ENCODE data around the gene CPXM2. TPM values are rescaled to one million over a fixed set of nuclear protein-coding genes. Genes with fewer than 3 reads are reported as not detected.

Gene CPXM2
- total RNA-seq, 2 donors from 2014 or later: 1.4 to 1.9 TPM

- H3K4me3 Mint-ChIP-seq: no peak overlapping the region
- no peak overlapping the region for H3K9ac ChIP-seq (ENCODE audit: extremely low read depth, low read length, poor library complexity, severe bottlenecking)
- H3K9me3 ChIP-seq (ENCODE audit: control insufficient read depth, low read length): peaks cover 18% of the 10 kb centered on the region
- no peaks in the 10 kb centered on the region for H3K4me1 Mint-ChIP-seq
- no peaks in the 10 kb centered on the region for H3K4me1 ChIP-seq (ENCODE audit: control insufficient read depth, insufficient read depth, low read length)
- no peaks in the 10 kb centered on the region for H3K36me3 Mint-ChIP-seq (ENCODE audit: low read depth)
- no peak overlapping the region for H3K4me3 ChIP-seq (ENCODE audit: low read length)
- H3K9me3 Mint-ChIP-seq: peaks cover 46% of the 10 kb centered on the region
- no peak for DNase-seq
- no peaks in the 10 kb centered on the region for H3K27me3 ChIP-seq (ENCODE audit: control insufficient read depth, insufficient read depth, low read length, poor library complexity, severe bottlenecking)
- 87 to 91% methylated on average over 6 to 9 of the region's 9 CpGs for WGBS, 2 experiments (ENCODE audit: insufficient coverage in 1 of 2, insufficient read length in 1 of 2)
- H3K27me3 Mint-ChIP-seq (ENCODE audit: insufficient read depth): peaks cover 12% of the 10 kb centered on the region
- no peak overlapping the region for H3K27ac ChIP-seq (ENCODE audit: low read depth, low read length)
- no peak for TF ChIP-seq CTCF (conservative IDR thresholded peaks at IDR 0.05)
- no peak overlapping the region for H3K27ac Mint-ChIP-seq
- no peaks in the 10 kb centered on the region for H3K36me3 ChIP-seq (ENCODE audit: control insufficient read depth, insufficient read depth, low read length)
Observed at GRCh38 chr10:123930340-123931001, 38.9 kb upstream of the CPXM2 start.

GRCh38 chr10:123929791-123930190 lies 38.2 kb upstream of the CPXM2 start:
- Mint-ChIP-seq H3K4me3 (no peak overlapping the region), H3K4me1 (no peaks in the 10 kb centered on the region), H3K36me3 (ENCODE audit: low read depth) (no peaks in the 10 kb centered on the region), H3K27me3 (ENCODE audit: insufficient read depth) (peaks cover 12% of the 10 kb centered on the region), H3K9me3 (peaks cover 46% of the 10 kb centered on the region), H3K27ac (no peak overlapping the region)
- Histone ChIP-seq H3K4me3 (ENCODE audit: low read length) (no peak overlapping the region), H3K9ac (ENCODE audit: extremely low read depth, low read length, poor library complexity, severe bottlenecking) (no peak overlapping the region), H3K4me1 (ENCODE audit: control insufficient read depth, insufficient read depth, low read length) (no peaks in the 10 kb centered on the region), H3K36me3 (ENCODE audit: control insufficient read depth, insufficient read depth, low read length) (no peaks in the 10 kb centered on the region), H3K27me3 (ENCODE audit: control insufficient read depth, insufficient read depth, low read length, poor library complexity, severe bottlenecking) (no peaks in the 10 kb centered on the region), H3K27ac (ENCODE audit: low read depth, low read length) (no peak overlapping the region), H3K9me3 (ENCODE audit: control insufficient read depth, low read length) (peaks cover 18% of the 10 kb centered on the region)
- DNase-seq: no peak
- TF ChIP-seq CTCF (conservative IDR thresholded peaks at IDR 0.05): no peak
- 90% methylated on average over 3 to 7 of the region's 7 CpGs for WGBS, 2 experiments (ENCODE audit: insufficient coverage in 1 of 2, insufficient read length in 1 of 2)

GRCh38 chr10:123928427-123928826 lies 36.8 kb upstream of the CPXM2 start:
- no peaks in the 10 kb centered on the region for H3K27me3 ChIP-seq (ENCODE audit: control insufficient read depth, insufficient read depth, low read length, poor library complexity, severe bottlenecking)
- TF ChIP-seq CTCF (conservative IDR thresholded peaks at IDR 0.05): no peak
- no peak overlapping the region for H3K4me3 Mint-ChIP-seq
- no peaks in the 10 kb centered on the region for H3K4me1 Mint-ChIP-seq
- no peak overlapping the region for H3K9ac ChIP-seq (ENCODE audit: extremely low read depth, low read length, poor library complexity, severe bottlenecking)
- H3K27me3 Mint-ChIP-seq (ENCODE audit: insufficient read depth): peaks cover 12% of the 10 kb centered on the region
- no peaks in the 10 kb centered on the region for H3K4me1 ChIP-seq (ENCODE audit: control insufficient read depth, insufficient read depth, low read length)
- peaks cover 18% of the 10 kb centered on the region for H3K9me3 ChIP-seq (ENCODE audit: control insufficient read depth, low read length)
- no peaks in the 10 kb centered on the region for H3K36me3 Mint-ChIP-seq (ENCODE audit: low read depth)
- no peaks in the 10 kb centered on the region for H3K36me3 ChIP-seq (ENCODE audit: control insufficient read depth, insufficient read depth, low read length)
- H3K9me3 Mint-ChIP-seq: peaks cover 49% of the 10 kb centered on the region
- no peak overlapping the region for H3K27ac Mint-ChIP-seq
- 93 to 97% methylated on average over 2 of the region's 2 CpGs for WGBS, 2 experiments (ENCODE audit: insufficient coverage in 1 of 2, insufficient read length in 1 of 2)
- no peak for DNase-seq
- H3K4me3 ChIP-seq (ENCODE audit: low read length): no peak overlapping the region
- H3K27ac ChIP-seq (ENCODE audit: low read depth, low read length): no peak overlapping the region

Data from endodermal cell (in vitro differentiated cells).